ENCODE measurements around the gene PHLDB2. TPM values are rescaled to one million over a fixed set of nuclear protein-coding genes. Genes with fewer than 3 reads are reported as not detected.

PHLDB2 gene
- total and polyA plus RNA-seq, 2 of the 13 experiments (the other 11 are each of a cell fraction or from before 2014, with no cell fraction given), result 8.4 to 23.6 TPM

DNA sequence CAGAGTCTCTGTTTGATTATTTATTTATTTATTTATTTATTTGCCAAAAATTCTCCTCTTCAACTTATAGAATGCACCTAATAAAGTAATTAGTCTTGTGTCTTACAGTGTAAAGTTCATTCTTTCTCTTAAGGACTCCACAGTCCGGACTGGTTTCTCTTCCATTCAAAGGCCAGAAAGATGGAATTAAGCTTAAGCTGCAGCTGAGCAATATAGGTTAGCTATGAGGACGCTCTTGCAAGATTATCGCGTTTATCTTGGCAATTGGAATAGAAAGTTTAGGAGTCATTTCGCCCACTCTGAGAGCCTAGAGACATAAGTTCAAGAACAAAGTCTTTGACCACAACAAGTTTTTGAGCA is 154.7 kb downstream of the PHLDB2 start (continued):
- TF ChIP-seq CEBPG (CRISPR knock-in tag; IDR thresholded peaks at IDR 0.05) (no peak), NCOR1 (IDR thresholded peaks at IDR 0.05; ENCODE audit: borderline replicate concordance, low read length) (no peak), ZNF446 (CRISPR knock-in tag; IDR thresholded peaks at IDR 0.05) (no peak), CREB1 (IDR thresholded peaks at IDR 0.05) (no peak), CREB1 (CRISPR knock-in tag; IDR thresholded peaks at IDR 0.05) (no peak), ZSCAN12 (CRISPR knock-in tag; IDR thresholded peaks at IDR 0.05) (no peak), ZNF296 (CRISPR knock-in tag; conservative IDR thresholded peaks at IDR 0.05) (no peak)

DNA sequence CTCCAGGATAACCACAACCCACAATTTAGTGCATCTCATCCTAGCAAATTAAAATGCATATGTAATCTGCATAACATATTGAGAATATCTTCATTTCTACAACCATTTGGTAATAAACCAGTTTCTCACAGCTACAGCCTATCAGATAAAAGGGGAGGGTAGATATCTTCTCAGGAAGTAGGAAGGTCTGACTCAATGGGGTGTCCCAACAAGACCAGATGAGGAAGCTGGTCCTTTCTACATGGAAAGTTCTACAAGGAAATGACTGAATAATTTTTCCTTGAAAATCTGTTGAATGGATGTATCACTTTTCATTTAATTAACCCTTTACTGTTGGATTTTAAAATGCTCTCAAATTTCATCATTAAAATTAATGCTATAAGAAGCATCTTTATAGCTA is 158.0 kb downstream of the PHLDB2 start:
- Histone ChIP-seq H3K27ac (ENCODE audit: extremely low read length, insufficient read depth, low read length) (no peak overlapping the region), H3K27me3 (ENCODE audit: control insufficient read depth in 1 of 2, insufficient read depth in 2 of 2, low read length in 2 of 2) (peaks cover 0 to 5% of the 10 kb centered on the region in 2 experiments; a peak in 1 of 5 replicates), H3K4me3 (replicated peaks in 1 of 3; ENCODE audit: insufficient read depth in 1 of 3, low read depth in 2 of 3, low read length in 3 of 3) (no peak overlapping the region), H3K9me3 (ENCODE audit: low read length) (no peaks in the 10 kb centered on the region), H3K4me1 (ENCODE audit: insufficient read depth, low read length) (peaks cover 8% of the 10 kb centered on the region; the same call in 1 of the 2 replicates), H3K79me2 (ENCODE audit: insufficient read depth, low read length) (no peaks in the 10 kb centered on the region), H4K20me1 (ENCODE audit: insufficient read depth, low read length) (no peaks in the 10 kb centered on the region), H3K4me2 (ENCODE audit: low read depth, low read length) (no peak overlapping the region), H2AFZ (ENCODE audit: low read length) (no peak overlapping the region), H3K9ac (ENCODE audit: insufficient read depth, low read depth, low read length) (no peak overlapping the region), H3K36me3 (replicated peaks in 1 of 2; ENCODE audit: control insufficient read depth in 1 of 2, insufficient read depth in 2 of 2, low read length in 2 of 2) (no peaks in the 10 kb centered on the region)
- intact Hi-C loops (cut with micrococcal nuclease; ENCODE audit: unreplicated experiment), result loop anchor here (10.0 kb wide), 1 partner anchor 442 kb away; no protein-coding TSS in a partner anchor
- TF ChIP-seq, protein P1, sequence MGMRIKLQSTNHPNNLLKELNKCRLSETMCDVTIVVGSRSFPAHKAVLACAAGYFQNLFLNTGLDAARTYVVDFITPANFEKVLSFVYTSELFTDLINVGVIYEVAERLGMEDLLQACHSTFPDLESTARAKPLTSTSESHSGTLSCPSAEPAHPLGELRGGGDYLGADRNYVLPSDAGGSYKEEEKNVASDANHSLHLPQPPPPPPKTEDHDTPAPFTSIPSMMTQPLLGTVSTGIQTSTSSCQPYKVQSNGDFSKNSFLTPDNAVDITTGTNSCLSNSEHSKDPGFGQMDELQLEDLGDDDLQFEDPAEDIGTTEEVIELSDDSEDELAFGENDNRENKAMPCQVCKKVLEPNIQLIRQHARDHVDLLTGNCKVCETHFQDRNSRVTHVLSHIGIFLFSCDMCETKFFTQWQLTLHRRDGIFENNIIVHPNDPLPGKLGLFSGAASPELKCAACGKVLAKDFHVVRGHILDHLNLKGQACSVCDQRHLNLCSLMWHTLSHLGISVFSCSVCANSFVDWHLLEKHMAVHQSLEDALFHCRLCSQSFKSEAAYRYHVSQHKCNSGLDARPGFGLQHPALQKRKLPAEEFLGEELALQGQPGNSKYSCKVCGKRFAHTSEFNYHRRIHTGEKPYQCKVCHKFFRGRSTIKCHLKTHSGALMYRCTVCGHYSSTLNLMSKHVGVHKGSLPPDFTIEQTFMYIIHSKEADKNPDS (CRISPR knock-in tag; IDR thresholded peaks at IDR 0.05), result no peak
- TF ChIP-seq, protein P2, sequence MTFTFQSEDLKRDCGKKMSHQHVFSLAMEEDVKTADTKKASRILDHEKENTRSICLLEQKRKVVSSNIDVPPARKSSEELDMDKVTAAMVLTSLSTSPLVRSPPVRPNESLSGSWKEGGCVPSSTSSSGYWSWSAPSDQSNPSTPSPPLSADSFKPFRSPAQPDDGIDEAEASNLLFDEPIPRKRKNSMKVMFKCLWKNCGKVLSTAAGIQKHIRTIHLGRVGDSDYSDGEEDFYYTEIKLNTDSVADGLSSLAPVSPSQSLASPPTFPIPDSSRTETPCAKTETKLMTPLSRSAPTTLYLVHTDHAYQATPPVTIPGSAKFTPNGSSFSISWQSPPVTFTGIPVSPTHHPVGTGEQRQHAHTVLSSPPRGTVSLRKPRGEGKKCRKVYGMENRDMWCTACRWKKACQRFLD (CRISPR knock-in tag; IDR thresholded peaks at IDR 0.05; ENCODE audit: borderline replicate concordance), result no peak
- TF ChIP-seq RNF2 (conservative IDR thresholded peaks at IDR 0.05; ENCODE audit: low read depth), result no peak
- TF ChIP-seq NR2C2 (CRISPR knock-in tag; IDR thresholded peaks at IDR 0.05; ENCODE audit: borderline replicate concordance), result no peak
- TF ChIP-seq FOSL2 (CRISPR knock-in tag; IDR thresholded peaks at IDR 0.05), result no peak
- no peak for TF ChIP-seq ISX (CRISPR knock-in tag; conservative IDR thresholded peaks at IDR 0.05)
- no peak for TF ChIP-seq TBX3 (IDR thresholded peaks at IDR 0.05; ENCODE audit: borderline replicate concordance)
- POLR2A ChIA-PET, result no interaction called here
- no peak for ATAC-seq
- no peak for DNase-seq (ENCODE audit: low spot score)
- in situ Hi-C loops (cut with HindIII; ENCODE audit: extremely low pct_ligation_motif_present, low pct_unique_long_range_greater_than_20kb), result no loop called here
- CTCF ChIA-PET (ENCODE audit: low intra/inter-chr PET ratio, low total read pairs), result no interaction called here
- FAIRE-seq, result no peak
- BruUV-seq (replicated peaks), result no TSS peak
